Measurements from ENCODE around the gene CES4A. TPM values are rescaled to one million over a fixed set of nuclear protein-coding genes. Genes with fewer than 3 reads are reported as not detected.

The CES4A gene
- total RNA-seq, 1 experiment from 2014 or later, result 2.5 TPM

- no peaks in the 10 kb centered on the region for H3K79me2 ChIP-seq (ENCODE audit: low read depth)
- TF ChIP-seq CTCF (conservative IDR thresholded peaks at IDR 0.05), result no peak
- TF ChIP-seq EZH2 (IDR thresholded peaks at IDR 0.05; ENCODE audit: low read depth), result no peak
- ChIA-PET POLR2A (ENCODE audit: unreplicated experiment) (no interaction called here), CTCF (interaction anchor here (0.6 kb wide), 1 partner anchor 9 kb away, joined by 4 read pairs; no protein-coding TSS in a partner anchor)
- no peak overlapping the region for H3K4me3 ChIP-seq
- H2AFZ ChIP-seq, result no peak overlapping the region
- H3K4me2 ChIP-seq, result no peak overlapping the region
- intact Hi-C loops (cut with micrococcal nuclease; ENCODE audit: unreplicated experiment), result no loop called here
- no peaks in the 10 kb centered on the region for H3K27me3 ChIP-seq (ENCODE audit: insufficient read depth, low read depth)
- no peak for DNase-seq
- H4K20me1 ChIP-seq (ENCODE audit: insufficient read depth), result no peaks in the 10 kb centered on the region
- no peaks in the 10 kb centered on the region for H3K36me3 ChIP-seq (ENCODE audit: low read depth)
- no peaks in the 10 kb centered on the region for H3K4me1 ChIP-seq (replicated peaks; ENCODE audit: insufficient read depth)
- BruUV-seq (replicated peaks), result no TSS peak
- no peaks in the 10 kb centered on the region for H3K9me2 ChIP-seq (ENCODE audit: insufficient read depth)
- H3K27ac ChIP-seq, result no peak overlapping the region
- no peaks in the 10 kb centered on the region for H3K9me3 ChIP-seq (ENCODE audit: insufficient read depth, low read depth)
- no peaks in the 10 kb centered on the region for H3F3A ChIP-seq (ENCODE audit: insufficient read depth, low read depth)
Measured at GRCh38 chr16:66983033-66983432, 5.4 kb upstream of the CES4A start.

GRCh38 chr16:66984892-66985311, 3.5 kb upstream of the CES4A start:
- DNase-seq, result no peak
- Histone ChIP-seq H3K27me3 (ENCODE audit: insufficient read depth, low read depth) (no peaks in the 10 kb centered on the region), H3K4me1 (replicated peaks; ENCODE audit: insufficient read depth) (no peaks in the 10 kb centered on the region), H3K4me3 (no peak overlapping the region), H3K27ac (no peak overlapping the region), H3K4me2 (no peak overlapping the region), H3K36me3 (ENCODE audit: low read depth) (no peaks in the 10 kb centered on the region), H3F3A (ENCODE audit: insufficient read depth, low read depth) (no peaks in the 10 kb centered on the region), H4K20me1 (ENCODE audit: insufficient read depth) (no peaks in the 10 kb centered on the region), H3K9me2 (ENCODE audit: insufficient read depth) (no peaks in the 10 kb centered on the region), H3K79me2 (ENCODE audit: low read depth) (no peaks in the 10 kb centered on the region), H3K9me3 (ENCODE audit: insufficient read depth, low read depth) (no peaks in the 10 kb centered on the region), H2AFZ (no peak overlapping the region)
- intact Hi-C loops (cut with micrococcal nuclease; ENCODE audit: unreplicated experiment), result no loop called here
- BruUV-seq (replicated peaks), result no TSS peak
- CTCF ChIA-PET, result no interaction called here
- POLR2A ChIA-PET (ENCODE audit: unreplicated experiment), result no interaction called here
- TF ChIP-seq CTCF (conservative IDR thresholded peaks at IDR 0.05) (no peak), EZH2 (IDR thresholded peaks at IDR 0.05; ENCODE audit: low read depth) (no peak)

GRCh38 chr16:66986559-66986958, 1.8 kb upstream of the CES4A start:
- no peaks in the 10 kb centered on the region for H4K20me1 ChIP-seq (ENCODE audit: insufficient read depth)
- H3K79me2 ChIP-seq (ENCODE audit: low read depth), result no peaks in the 10 kb centered on the region
- no peak overlapping the region for H3K4me2 ChIP-seq
- H3F3A ChIP-seq (ENCODE audit: insufficient read depth, low read depth), result no peaks in the 10 kb centered on the region
- no peak overlapping the region for H3K4me3 ChIP-seq
- no peak overlapping the region for H2AFZ ChIP-seq
- no peaks in the 10 kb centered on the region for H3K9me2 ChIP-seq (ENCODE audit: insufficient read depth)
- H3K36me3 ChIP-seq (ENCODE audit: low read depth), result no peaks in the 10 kb centered on the region
- CTCF ChIA-PET, result no interaction called here
- TF ChIP-seq CTCF (conservative IDR thresholded peaks at IDR 0.05), result no peak
- TF ChIP-seq EZH2 (IDR thresholded peaks at IDR 0.05; ENCODE audit: low read depth), result no peak
- H3K27ac ChIP-seq, result no peak overlapping the region
- H3K27me3 ChIP-seq (ENCODE audit: insufficient read depth, low read depth), result no peaks in the 10 kb centered on the region
- H3K4me1 ChIP-seq (replicated peaks; ENCODE audit: insufficient read depth), result no peaks in the 10 kb centered on the region
- DNase-seq, result no peak
- BruUV-seq (replicated peaks), result no TSS peak
- intact Hi-C loops (cut with micrococcal nuclease; ENCODE audit: unreplicated experiment), result no loop called here
- POLR2A ChIA-PET (ENCODE audit: unreplicated experiment), result no interaction called here
- no peaks in the 10 kb centered on the region for H3K9me3 ChIP-seq (ENCODE audit: insufficient read depth, low read depth)
